Measurements from ENCODE around the gene KIAA1217.

The KIAA1217 gene

GRCh38 chr10:24208661-24209431, at the start of gene KIAA1217:
KIAA1217 (plus strand) TSS chr10:24209138; CDS start chr10:24209194, 56 bp downstream.
- DNase-seq = no peak

- DNase-seq = no peak
Observed at GRCh38 chr10:24162206-24162985, 46.5 kb upstream of the KIAA1217 start.

GRCh38 chr10:24163485-24163884, 45.5 kb upstream of the KIAA1217 start:
- DNase-seq = no peak

- DNase-seq = no peak
Observed at GRCh38 chr10:24168258-24169170, 40.4 kb upstream of the KIAA1217 start.

GRCh38 chr10:24170199-24170598, 38.7 kb upstream of the KIAA1217 start:
- no peak for DNase-seq

GRCh38 chr10:24172909-24173308, 36.0 kb upstream of the KIAA1217 start:
- no peak for DNase-seq

- DNase-seq = no peak
Observed at GRCh38 chr10:24174014-24174413, 34.9 kb upstream of the KIAA1217 start.

- DNase-seq = no peak
Observed at GRCh38 chr10:24176658-24177057, 32.3 kb upstream of the KIAA1217 start.

GRCh38 chr10:24177636-24178035, 31.3 kb upstream of the KIAA1217 start:
- DNase-seq = no peak

- no peak for DNase-seq
Observed at GRCh38 chr10:24180891-24181290, 28.0 kb upstream of the KIAA1217 start.

GRCh38 chr10:24184455-24184854, 24.5 kb upstream of the KIAA1217 start:
- no peak for DNase-seq

GRCh38 chr10:24193330-24193729, 15.6 kb upstream of the KIAA1217 start:
- no peak for DNase-seq

GRCh38 chr10:24197263-24197662, 11.7 kb upstream of the KIAA1217 start:
- no peak for DNase-seq

GRCh38 chr10:24201503-24202180, 7.3 kb upstream of the KIAA1217 start:
- no peak for DNase-seq

- no peak for DNase-seq
Observed at GRCh38 chr10:24202181-24202570, 6.8 kb upstream of the KIAA1217 start.

GRCh38 chr10:24205821-24206220, 3.1 kb upstream of the KIAA1217 start:
- no peak for DNase-seq

GRCh38 chr10:24206334-24206733, 2.6 kb upstream of the KIAA1217 start:
- no peak for DNase-seq

GRCh38 chr10:24206926-24207325, 2.0 kb upstream of the KIAA1217 start:
- no peak for DNase-seq

- DNase-seq = no peak
Observed at GRCh38 chr10:24207341-24207740, 1.6 kb upstream of the KIAA1217 start.

- no peak for DNase-seq
Observed at GRCh38 chr10:24207781-24208611, 942 bp upstream of the KIAA1217 start.

- no peak for DNase-seq
Observed at GRCh38 chr10:24209432-24209771, 464 bp downstream of the KIAA1217 start.

All from activated CD8-positive, alpha-beta memory T cell treated with anti-CD3 and anti-CD28 coated beads, Interleukin-2, amount 50 U/mL, for 4 hours (primary cell).